IMR-90 (cell line): ENCODE results near the gene C16orf87. TPM values are rescaled to one million over a fixed set of nuclear protein-coding genes. Genes with fewer than 3 reads are reported as not detected.

Source experiments
- ATAC-seq: fragments of 200-7000 bp; cut with Tn5 transposase; 2 replicates; pipeline ENCODE4 v1.9.1; 2020; ENCODE audit warnings: low read depth, mild to moderate bottlenecking, moderate library complexity
- BruUV-seq: library from RNA; stranded (reverse); fragments of 400-500 nt; replicated peaks from 2 replicates; lab custom pipeline; 2021; lab: Mats Ljungman, UMichigan
- CTCF ChIA-PET: fragments of 300-600 bp; formaldehyde crosslinking; extraction: SDS; loops from one replicate; lab custom pipeline; 2021; ENCODE audit warnings: antibody characterized with exemption; lab: Yijun Ruan, JAX
- POLR2A ChIA-PET: fragments of 300-600 bp; sonication (Branson Sonifier 250); formaldehyde crosslinking; loops from one replicate; lab custom pipeline; 2022; ENCODE audit warnings: antibody characterized with exemption; ENCODE audit not compliant: unreplicated experiment; lab: Charles Lee
- DNase-seq: peaks from one replicate; pipeline ENCODE4 v3.0.0; 2013
- H2AFZ ChIP-seq: replicated peaks from 2 replicates; pipeline ENCODE3; 2013; ENCODE audit warnings: low read length, mild to moderate bottlenecking; ENCODE audit not compliant: poor library complexity
- H2AK5ac ChIP-seq: 2 replicates; pipeline ENCODE4 v1.6.1; 2013; ENCODE audit warnings: low read depth, low read length, inconsistent platforms
- H2AK9ac ChIP-seq: replicated peaks from 2 replicates; pipeline ENCODE3; 2013; ENCODE audit warnings: mild to moderate bottlenecking, low read depth, low read length, moderate library complexity; ENCODE audit not compliant: poor library complexity
- H2BK120ac ChIP-seq: 2 replicates; pipeline ENCODE4 v1.6.1; 2013; ENCODE audit warnings: low read depth, low read length, inconsistent platforms
- H2BK15ac ChIP-seq: 3 replicates; pipeline ENCODE4 v1.6.1; 2013; ENCODE audit warnings: low read depth, low read length, inconsistent platforms
- H2BK20ac ChIP-seq: 2 replicates; pipeline ENCODE4 v1.6.1; 2013; ENCODE audit warnings: low read depth, mild to moderate bottlenecking, inconsistent platforms, low read length, moderate library complexity
- H2BK5ac ChIP-seq: 2 replicates; pipeline ENCODE4 v1.6.1; 2013; ENCODE audit warnings: mild to moderate bottlenecking, low read depth, low read length, inconsistent platforms; ENCODE audit not compliant: poor library complexity, severe bottlenecking
- H3K14ac ChIP-seq: replicated peaks from 2 replicates; pipeline ENCODE4 v1.6.1; 2013; ENCODE audit warnings: low read depth, low read length, inconsistent platforms
- H3K18ac ChIP-seq: 2 replicates; pipeline ENCODE4 v1.6.1; 2013; ENCODE audit warnings: low read depth, low read length, control low read depth
- H3K23ac ChIP-seq: 2 replicates; pipeline ENCODE4 v1.6.1; 2013; ENCODE audit warnings: low read depth, low read length, inconsistent platforms
- H3K27ac ChIP-seq: 2 replicates; pipeline ENCODE4 v1.5.1; 2013; ENCODE audit warnings: mild to moderate bottlenecking, control low read depth, low read length; ENCODE audit not compliant: insufficient read depth
- H3K27me3 ChIP-seq: 2 replicates; pipeline ENCODE4 v1.6.1; 2013; ENCODE audit warnings: low read length; ENCODE audit not compliant: control insufficient read depth, insufficient read depth
- H3K36me3 ChIP-seq: 2 replicates; pipeline ENCODE4 v1.6.1; 2013; ENCODE audit warnings: low read length, mixed read lengths; ENCODE audit not compliant: control insufficient read depth, insufficient read depth
- H3K4ac ChIP-seq: 2 replicates; pipeline ENCODE4 v1.6.1; 2013; ENCODE audit warnings: low read depth, low read length, inconsistent platforms
- H3K4me1 ChIP-seq: 2 replicates; pipeline ENCODE4 v1.6.1; 2013; ENCODE audit warnings: low read length, mixed read lengths; ENCODE audit not compliant: control insufficient read depth, insufficient read depth
- H3K4me2 ChIP-seq: 2 replicates; pipeline ENCODE4 v1.6.1; 2013; ENCODE audit warnings: low read depth, mild to moderate bottlenecking, control low read depth, low read length, moderate library complexity
- H3K4me3 ChIP-seq: 2 replicates; pipeline ENCODE4 v1.5.1; 2013; ENCODE audit warnings: low read depth, mild to moderate bottlenecking, control low read depth, low read length, moderate library complexity; ENCODE audit not compliant: insufficient read depth
- H3K56ac ChIP-seq: 2 replicates; pipeline ENCODE4 v1.6.1; 2013; ENCODE audit warnings: low read length, inconsistent platforms; ENCODE audit not compliant: insufficient read depth; ENCODE audit errors: extremely low read depth
- H3K79me1 ChIP-seq, 2 experiments: 2 replicates each; pipeline ENCODE4 v1.6.1; 2013; ENCODE audit warnings: low read length in 2 of 2, inconsistent platforms in 1 of 2, low read depth in 1 of 2
- H3K9ac ChIP-seq: 2 replicates; pipeline ENCODE4 v1.6.1; 2013; ENCODE audit warnings: low read depth, low read length, control low read depth
- H3K9me1 ChIP-seq: 2 replicates; pipeline ENCODE4 v1.6.1; 2013; ENCODE audit warnings: low read length, inconsistent platforms; ENCODE audit not compliant: insufficient read depth
- H3K9me3 ChIP-seq: 2 replicates; pipeline ENCODE4 v1.6.1; 2013; ENCODE audit warnings: low read length; ENCODE audit not compliant: control insufficient read depth, insufficient read depth
- H4K20me1 ChIP-seq: 2 replicates; pipeline ENCODE4 v1.6.1; 2013; ENCODE audit warnings: low read length, inconsistent platforms; ENCODE audit not compliant: insufficient read depth
- H4K5ac ChIP-seq: 2 replicates; pipeline ENCODE4 v1.6.1; 2013; ENCODE audit warnings: mild to moderate bottlenecking, low read depth, low read length, control low read depth
- H4K8ac ChIP-seq, 2 experiments: 2 replicates each; pipeline ENCODE4 v1.6.1; 2013; ENCODE audit warnings: low read depth in 2 of 2, low read length in 2 of 2, control low read depth in 1 of 2, inconsistent platforms in 1 of 2
- H4K91ac ChIP-seq: 2 replicates; pipeline ENCODE4 v1.6.1; 2013; ENCODE audit warnings: low read depth, low read length, inconsistent platforms; ENCODE audit not compliant: insufficient read depth
- BHLHE40 ChIP-seq: fragments of 150-350 bp; IDR thresholded peaks from 2 replicates; pipeline ENCODE4 v1.6.1; 2016; ENCODE audit warnings: mild to moderate bottlenecking, low read depth, low read length
- CEBPB ChIP-seq: IDR thresholded peaks from 2 replicates; pipeline ENCODE4 v1.6.1; 2012; ENCODE audit warnings: low read depth, low read length, improper control_type of control experiment
- MAFK ChIP-seq: IDR thresholded peaks from 2 replicates; pipeline ENCODE4 v1.6.1; 2012; ENCODE audit warnings: low read depth, low read length, improper control_type of control experiment
- MXI1 ChIP-seq: IDR thresholded peaks from 2 replicates; pipeline ENCODE4 v1.6.1; 2012; ENCODE audit warnings: low read depth, mild to moderate bottlenecking, low read length, moderate library complexity, borderline replicate concordance
- NFE2L2 ChIP-seq: fragments of 150-350 bp; IDR thresholded peaks from 2 replicates; pipeline ENCODE4 v1.6.1; 2016; ENCODE audit warnings: low read depth, mild to moderate bottlenecking, low read length
- RAD21 ChIP-seq: IDR thresholded peaks from 2 replicates; pipeline ENCODE4 v1.6.1; 2012; ENCODE audit warnings: low read length, improper control_type of control experiment
- RCOR1 ChIP-seq: IDR thresholded peaks from 2 replicates; pipeline ENCODE4 v1.6.1; 2012; ENCODE audit warnings: mild to moderate bottlenecking, low read length, improper control_type of control experiment; ENCODE audit not compliant: insufficient replicate concordance
- SMC3 ChIP-seq: fragments of 150-350 bp; IDR thresholded peaks from 2 replicates; pipeline ENCODE4 v1.6.1; 2016; ENCODE audit warnings: low read depth, mild to moderate bottlenecking, antibody characterized with exemption, low read length, moderate library complexity
- WGBS, 2 experiments: methylation state at CpG; one replicate each; pipeline versions ENCODE4 v1.1.5 to v1.1.7; 2013; ENCODE audit warnings: missing lambda C conversion rate in 2 of 2; ENCODE audit not compliant: insufficient read length in 1 of 2; ENCODE audit errors: extremely low coverage in 2 of 2; 5-methylcytosine and 5-hydroxymethylcytosine counted together
- dilution Hi-C: fragments of 300-500 bp; cut with HindIII; formaldehyde crosslinking; loops from one replicate; pipeline ENCODE4 v1.14.3; 2018; ENCODE audit warnings: low sequenced_read_pairs; ENCODE audit not compliant: unreplicated experiment
- in situ Hi-C: fragments of 300-500 bp; cut with MboI; formaldehyde crosslinking; loops from 3 replicates; pipeline ENCODE4 v1.14.3; 2019; ENCODE audit warnings: low sequenced_read_pairs, inconsistent platforms, mixed read lengths
- intact Hi-C: fragments of 100-400 bp; cut with micrococcal nuclease; formaldehyde crosslinking; loops from 2 replicates; pipeline ENCODE4 v1.10.0; 2022
- polyA plus RNA-seq, 3 experiments: library from polyadenylated mRNA; depleted of rRNA; stranded (reverse); fragments of >200 nt; gene quantifications; 2 replicates each; pipeline ENCODE4 v1.2.3, GENCODE V29; 2012; ENCODE audit warnings: low replicate concordance in 1 of 3
- total RNA-seq: library from RNA; depleted of rRNA; stranded (reverse); fragments of >200 nt; gene quantifications from 2 replicates; pipeline ENCODE4 v1.2.3, GENCODE V29; 2012
- TF ChIP-seq, protein P1 (sequence below): fragments of 150-350 bp; IDR thresholded peaks from 2 replicates; pipeline ENCODE4 v1.6.1; 2016; ENCODE audit warnings: low read depth, mild to moderate bottlenecking, low read length, moderate library complexity, borderline replicate concordance
- TF ChIP-seq, protein P2 (sequence below): conservative IDR thresholded peaks from 2 replicates; pipeline ENCODE4 v1.5.1; 2012; ENCODE audit warnings: mild to moderate bottlenecking, low read depth, low read length, improper control_type of control experiment

C16orf87 gene
- total and polyA plus RNA-seq, 2 of the 4 experiments (the other 2 are of a cell fraction), result 6.3 to 8.1 TPM

DNA sequence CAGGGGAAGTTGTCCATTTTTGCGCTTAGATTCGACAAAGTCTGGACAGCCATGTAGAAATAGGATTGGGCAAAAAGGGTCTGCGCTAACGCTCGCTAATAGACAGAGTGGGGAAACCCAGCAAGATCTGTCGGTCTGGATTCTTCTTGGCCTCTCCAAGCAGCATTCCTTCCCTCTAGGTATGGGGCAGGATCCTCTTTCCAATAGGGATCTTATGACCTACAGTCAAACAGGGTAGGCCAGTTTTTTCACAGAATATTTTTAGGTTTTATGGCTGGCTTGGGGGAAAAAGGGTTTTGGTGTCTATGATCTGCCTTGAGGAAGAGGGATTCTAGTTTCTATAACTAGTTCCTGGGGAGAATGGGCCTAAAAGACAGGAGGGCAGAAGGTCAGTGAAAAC, 27.2 kb upstream of the C16orf87 start:
- Histone ChIP-seq H3K4me2 (no peak overlapping the region), H3K56ac (no peak overlapping the region), H3K4ac (no peak overlapping the region), H2BK120ac (no peak overlapping the region), H2AK5ac (no peak overlapping the region), H3K27me3 (no peaks in the 10 kb centered on the region), H3K36me3 (no peaks in the 10 kb centered on the region), H2BK5ac (no peak overlapping the region), H4K5ac (no peak overlapping the region), H3K18ac (no peak overlapping the region), H3K27ac (no peak overlapping the region), H4K20me1 (no peaks in the 10 kb centered on the region), H3K9me3 (0 out of 2 replicates have a peak, but pooled peaks cover 2% of the 10 kb centered on the region), H2AFZ (no peak overlapping the region), H2BK20ac (no peak overlapping the region), H3K4me1 (peaks cover 4% of the 10 kb centered on the region), H4K91ac (no peak overlapping the region), H3K14ac (no peak overlapping the region), H3K9me1 (peaks cover 7% of the 10 kb centered on the region; the same call in 1 of the 2 replicates), H3K23ac (no peak overlapping the region), H2BK15ac (no peak overlapping the region), H2AK9ac (peak overlapping the region; percentile 57), H3K4me3 (no peak overlapping the region), H4K8ac (no peak overlapping the region), H3K79me1 (no peaks in the 10 kb centered on the region; a peak in 1 of 4 replicates), H3K9ac (no peak overlapping the region)
- intact Hi-C loops, result loop anchor here (10.0 kb wide), 1 partner anchor 287 kb away; the partner anchor contains the start of gene NETO2
- WGBS, 2 experiments, result 100% methylated on average over 2 of the region's 6 CpGs; no CpG with 5 or more reads in 1 of the 2 experiments
- no peak for ATAC-seq
- DNase-seq, result no peak
- in situ Hi-C loops, result loop anchor here (5.0 kb wide), 1 partner anchor 39 kb away; no protein-coding TSS in a partner anchor
- dilution Hi-C loops, result no loop called here
- CTCF ChIA-PET, result interaction anchor here (0.6 to 1.1 kb wide), 4 partner anchors 14 to 72 kb away, joined by 3 to 4 read pairs (median 4); no protein-coding TSS in a partner anchor
- TF ChIP-seq RAD21, result no peak
- TF ChIP-seq BHLHE40, result no peak
- TF ChIP-seq, protein P1, sequence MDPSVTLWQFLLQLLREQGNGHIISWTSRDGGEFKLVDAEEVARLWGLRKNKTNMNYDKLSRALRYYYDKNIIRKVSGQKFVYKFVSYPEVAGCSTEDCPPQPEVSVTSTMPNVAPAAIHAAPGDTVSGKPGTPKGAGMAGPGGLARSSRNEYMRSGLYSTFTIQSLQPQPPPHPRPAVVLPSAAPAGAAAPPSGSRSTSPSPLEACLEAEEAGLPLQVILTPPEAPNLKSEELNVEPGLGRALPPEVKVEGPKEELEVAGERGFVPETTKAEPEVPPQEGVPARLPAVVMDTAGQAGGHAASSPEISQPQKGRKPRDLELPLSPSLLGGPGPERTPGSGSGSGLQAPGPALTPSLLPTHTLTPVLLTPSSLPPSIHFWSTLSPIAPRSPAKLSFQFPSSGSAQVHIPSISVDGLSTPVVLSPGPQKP, result no peak
- TF ChIP-seq SMC3, result no peak
- no peak for TF ChIP-seq NFE2L2
- TF ChIP-seq, protein P2, sequence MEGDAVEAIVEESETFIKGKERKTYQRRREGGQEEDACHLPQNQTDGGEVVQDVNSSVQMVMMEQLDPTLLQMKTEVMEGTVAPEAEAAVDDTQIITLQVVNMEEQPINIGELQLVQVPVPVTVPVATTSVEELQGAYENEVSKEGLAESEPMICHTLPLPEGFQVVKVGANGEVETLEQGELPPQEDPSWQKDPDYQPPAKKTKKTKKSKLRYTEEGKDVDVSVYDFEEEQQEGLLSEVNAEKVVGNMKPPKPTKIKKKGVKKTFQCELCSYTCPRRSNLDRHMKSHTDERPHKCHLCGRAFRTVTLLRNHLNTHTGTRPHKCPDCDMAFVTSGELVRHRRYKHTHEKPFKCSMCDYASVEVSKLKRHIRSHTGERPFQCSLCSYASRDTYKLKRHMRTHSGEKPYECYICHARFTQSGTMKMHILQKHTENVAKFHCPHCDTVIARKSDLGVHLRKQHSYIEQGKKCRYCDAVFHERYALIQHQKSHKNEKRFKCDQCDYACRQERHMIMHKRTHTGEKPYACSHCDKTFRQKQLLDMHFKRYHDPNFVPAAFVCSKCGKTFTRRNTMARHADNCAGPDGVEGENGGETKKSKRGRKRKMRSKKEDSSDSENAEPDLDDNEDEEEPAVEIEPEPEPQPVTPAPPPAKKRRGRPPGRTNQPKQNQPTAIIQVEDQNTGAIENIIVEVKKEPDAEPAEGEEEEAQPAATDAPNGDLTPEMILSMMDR, result no peak
- no peak for TF ChIP-seq MXI1
- TF ChIP-seq RCOR1, result no peak
- TF ChIP-seq MAFK, result no peak
- no peak for TF ChIP-seq CEBPB
- POLR2A ChIA-PET, result no interaction called here
- BruUV-seq, result no TSS peak
